ENCODE data around the gene MALRD1.

DNA sequence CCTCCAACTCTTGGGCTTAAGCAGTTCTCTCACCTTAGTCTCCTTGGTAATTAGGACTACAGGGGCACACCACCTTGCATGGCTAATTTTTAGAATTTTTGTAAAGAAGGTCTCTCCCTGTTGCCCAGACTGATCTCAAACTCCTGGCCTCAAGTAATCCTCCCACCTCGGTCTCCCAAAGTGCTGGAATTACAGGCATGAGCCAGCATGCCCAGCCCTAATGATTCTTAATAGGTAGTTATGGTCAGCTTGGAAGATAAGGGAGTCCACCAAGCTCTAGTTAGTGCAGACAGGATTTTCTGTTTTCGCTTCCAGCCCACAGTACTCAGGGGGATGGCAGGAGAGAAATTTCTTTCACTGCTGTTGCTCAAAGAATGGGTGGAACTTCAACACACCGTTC, 639.7 kb downstream of the MALRD1 start:
- TF ChIP-seq, protein P1, sequence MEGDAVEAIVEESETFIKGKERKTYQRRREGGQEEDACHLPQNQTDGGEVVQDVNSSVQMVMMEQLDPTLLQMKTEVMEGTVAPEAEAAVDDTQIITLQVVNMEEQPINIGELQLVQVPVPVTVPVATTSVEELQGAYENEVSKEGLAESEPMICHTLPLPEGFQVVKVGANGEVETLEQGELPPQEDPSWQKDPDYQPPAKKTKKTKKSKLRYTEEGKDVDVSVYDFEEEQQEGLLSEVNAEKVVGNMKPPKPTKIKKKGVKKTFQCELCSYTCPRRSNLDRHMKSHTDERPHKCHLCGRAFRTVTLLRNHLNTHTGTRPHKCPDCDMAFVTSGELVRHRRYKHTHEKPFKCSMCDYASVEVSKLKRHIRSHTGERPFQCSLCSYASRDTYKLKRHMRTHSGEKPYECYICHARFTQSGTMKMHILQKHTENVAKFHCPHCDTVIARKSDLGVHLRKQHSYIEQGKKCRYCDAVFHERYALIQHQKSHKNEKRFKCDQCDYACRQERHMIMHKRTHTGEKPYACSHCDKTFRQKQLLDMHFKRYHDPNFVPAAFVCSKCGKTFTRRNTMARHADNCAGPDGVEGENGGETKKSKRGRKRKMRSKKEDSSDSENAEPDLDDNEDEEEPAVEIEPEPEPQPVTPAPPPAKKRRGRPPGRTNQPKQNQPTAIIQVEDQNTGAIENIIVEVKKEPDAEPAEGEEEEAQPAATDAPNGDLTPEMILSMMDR (conservative IDR thresholded peaks at IDR 0.05 in 1 of 2, IDR thresholded peaks at IDR 0.05 in 1 of 2; ENCODE audit: extremely low read depth in 1 of 2, insufficient read depth in 1 of 2, low read depth in 1 of 2, low read length in 2 of 2): no peak
- no peak for TF ChIP-seq EZH2 (IDR thresholded peaks at IDR 0.05; ENCODE audit: borderline replicate concordance, low read length)
